ENCODE results near the gene DENND1A. TPM values are rescaled to one million over a fixed set of nuclear protein-coding genes. Genes with fewer than 3 reads are reported as not detected.

The DENND1A gene
- total and polyA plus RNA-seq, 2 of the 13 experiments (the other 11 are each of a cell fraction or from before 2014, with no cell fraction given): 14.8 to 30.1 TPM

GRCh38 chr9:123481209-123481865 lies 448.6 kb downstream of the DENND1A start:
- no peak for ATAC-seq
- no peaks in the 10 kb centered on the region for H3K9me3 ChIP-seq (ENCODE audit: low read length)
- no peak overlapping the region for H3K4me3 ChIP-seq (replicated peaks in 1 of 3; ENCODE audit: insufficient read depth in 1 of 3, low read depth in 2 of 3, low read length in 3 of 3)
- intact Hi-C loops (cut with micrococcal nuclease; ENCODE audit: unreplicated experiment) (no loop called here), in situ Hi-C loops (cut with HindIII; ENCODE audit: extremely low pct_ligation_motif_present, low pct_unique_long_range_greater_than_20kb) (no loop called here)
- H3K4me1 ChIP-seq (ENCODE audit: insufficient read depth, low read length): peaks cover 73% of the 10 kb centered on the region
- no peak overlapping the region for H3K4me2 ChIP-seq (ENCODE audit: low read depth, low read length)
- H3K9ac ChIP-seq (ENCODE audit: insufficient read depth, low read depth, low read length): no peak overlapping the region
- POLR2A ChIA-PET: interaction anchor here (1.8 to 3.0 kb wide), 2 partner anchors 11 to 14 kb away, joined by 4 to 10 read pairs; no protein-coding TSS in a partner anchor
- no TSS peak for BruUV-seq (replicated peaks)
- no peaks in the 10 kb centered on the region for H3K27me3 ChIP-seq (ENCODE audit: control insufficient read depth in 1 of 2, insufficient read depth in 2 of 2, low read length in 2 of 2)
- H4K20me1 ChIP-seq (ENCODE audit: insufficient read depth, low read length): no peaks in the 10 kb centered on the region
- no peaks in the 10 kb centered on the region; a peak in 1 of 5 replicates for H3K36me3 ChIP-seq (replicated peaks in 1 of 2; ENCODE audit: control insufficient read depth in 1 of 2, insufficient read depth in 2 of 2, low read length in 2 of 2)
- no peak for TF ChIP-seq TBX2 (CRISPR knock-in tag; IDR thresholded peaks at IDR 0.05; ENCODE audit: borderline replicate concordance)
- TF ChIP-seq TERF1 (CRISPR knock-in tag; IDR thresholded peaks at IDR 0.05): no peak
- no peak for TF ChIP-seq CBFB (CRISPR knock-in tag; IDR thresholded peaks at IDR 0.05)
- TF ChIP-seq ZNF704 (CRISPR knock-in tag; IDR thresholded peaks at IDR 0.05; ENCODE audit: borderline replicate concordance): no peak
- no peak for TF ChIP-seq ZNF629 (CRISPR knock-in tag; conservative IDR thresholded peaks at IDR 0.05)
- no peak for TF ChIP-seq XRCC5 (optimal IDR thresholded peaks at IDR 0.05; ENCODE audit: low read length)
- TF ChIP-seq ZBTB2 (CRISPR knock-in tag; IDR thresholded peaks at IDR 0.05; ENCODE audit: low read depth): no peak
- TF ChIP-seq ZBTB40 (IDR thresholded peaks at IDR 0.05): no peak
- no peak for TF ChIP-seq ZBTB40 (CRISPR knock-in tag; IDR thresholded peaks at IDR 0.05)
- TF ChIP-seq ZNF138 (CRISPR knock-in tag; IDR thresholded peaks at IDR 0.05; ENCODE audit: low read depth): no peak
- TF ChIP-seq ZNF335 (CRISPR knock-in tag; IDR thresholded peaks at IDR 0.05): no peak
- CTCF ChIA-PET (ENCODE audit: low intra/inter-chr PET ratio, low total read pairs): no interaction called here
- WGBS (ENCODE audit: low lambda C conversion rate): 97% methylated on average over 10 of the region's 10 CpGs
- no peaks in the 10 kb centered on the region for H3K79me2 ChIP-seq (ENCODE audit: insufficient read depth, low read length)
- no peak overlapping the region for H3K27ac ChIP-seq (ENCODE audit: extremely low read length, insufficient read depth, low read length)
- DNase-seq (ENCODE audit: low spot score): no peak
- H2AFZ ChIP-seq (ENCODE audit: low read length): no peak overlapping the region
- no peak for FAIRE-seq
